ENCODE results near the gene NEURL3.

DNA sequence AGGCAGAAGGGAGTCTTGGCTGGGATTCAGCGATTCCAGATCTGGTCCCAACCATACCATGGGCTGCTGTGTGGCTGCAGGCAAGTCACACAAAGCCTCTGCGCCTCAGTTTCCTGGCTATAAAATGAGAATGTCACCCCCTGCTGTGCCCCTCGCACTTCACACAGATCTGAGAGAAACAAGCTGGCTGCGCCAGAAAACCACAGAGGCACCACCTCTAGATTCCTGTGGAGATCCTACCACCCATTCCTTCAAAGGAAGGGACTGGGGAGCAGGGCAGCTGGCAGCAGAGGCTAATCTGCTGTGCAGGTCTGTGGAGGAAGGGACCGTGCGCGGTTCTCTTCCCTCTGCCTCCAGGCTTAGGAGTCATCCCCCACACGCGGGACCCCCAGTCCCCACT, 19.8 kb downstream of the NEURL3 start:
- TF ChIP-seq EZH2 (IDR thresholded peaks at IDR 0.05; ENCODE audit: insufficient read depth, poor library complexity, severe bottlenecking) (no peak), EZH2phosphoT487 (IDR thresholded peaks at IDR 0.05; ENCODE audit: insufficient read depth, low read depth) (no peak)

Data from GM23248 (cell line).